HG03196 (cell line): ENCODE results near the gene GRIN2A.
A peak's percentile ranks its signal among the peaks of the same experiment; 100 is the strongest.

Source experiments
- ATAC-seq: cut with Tn5 transposase; IDR thresholded peaks from one replicate; pipeline ENCODE4 v1.9.1; 2021; ENCODE audit not compliant: unreplicated experiment

GRIN2A gene

DNA sequence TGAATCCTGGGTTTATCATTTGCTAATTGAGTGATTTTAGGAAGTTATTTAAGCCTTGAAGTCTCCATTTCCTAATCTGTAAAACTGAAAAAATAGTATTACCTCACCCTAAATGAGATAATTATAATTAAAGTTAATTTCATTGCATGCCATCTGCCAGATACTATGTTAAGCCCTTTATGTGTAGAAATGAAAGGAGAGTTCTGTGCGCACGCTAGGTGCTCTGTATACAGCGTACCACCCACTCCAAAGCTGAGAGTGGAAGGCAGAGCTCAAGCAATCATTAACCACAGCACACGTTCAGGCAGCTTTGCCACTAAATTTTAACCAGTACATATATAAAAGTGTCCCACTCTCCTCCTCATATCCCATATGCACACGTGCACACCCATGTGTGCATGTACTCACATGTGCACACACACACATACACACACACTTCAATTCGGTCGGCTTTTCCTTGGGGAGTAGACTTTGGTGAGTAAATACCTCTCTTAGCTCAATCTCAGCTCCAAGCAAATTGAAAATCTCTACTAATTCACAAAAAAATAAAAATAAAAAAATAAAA is 204.8 kb downstream of the GRIN2A start:
- ATAC-seq: no peak

DNA sequence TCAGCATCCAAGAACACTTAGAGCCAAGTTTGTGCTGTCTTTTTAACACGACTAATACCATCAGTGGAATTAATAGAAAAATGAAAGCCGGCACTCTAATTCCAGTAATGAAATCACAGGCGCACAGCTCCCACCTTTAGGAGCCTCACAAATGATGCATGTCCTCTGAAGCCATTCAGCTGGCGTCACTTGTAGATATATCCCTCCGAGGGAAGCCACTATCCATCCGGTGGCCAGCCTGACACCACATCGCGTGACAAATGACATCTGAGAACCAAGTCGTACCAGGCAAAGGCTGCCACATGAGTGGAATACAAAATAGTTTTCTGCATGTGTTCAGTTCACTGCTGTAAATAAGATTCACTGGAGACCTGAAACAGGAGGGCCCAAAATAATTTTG is 205.6 kb downstream of the GRIN2A start:
- ATAC-seq: no peak

DNA sequence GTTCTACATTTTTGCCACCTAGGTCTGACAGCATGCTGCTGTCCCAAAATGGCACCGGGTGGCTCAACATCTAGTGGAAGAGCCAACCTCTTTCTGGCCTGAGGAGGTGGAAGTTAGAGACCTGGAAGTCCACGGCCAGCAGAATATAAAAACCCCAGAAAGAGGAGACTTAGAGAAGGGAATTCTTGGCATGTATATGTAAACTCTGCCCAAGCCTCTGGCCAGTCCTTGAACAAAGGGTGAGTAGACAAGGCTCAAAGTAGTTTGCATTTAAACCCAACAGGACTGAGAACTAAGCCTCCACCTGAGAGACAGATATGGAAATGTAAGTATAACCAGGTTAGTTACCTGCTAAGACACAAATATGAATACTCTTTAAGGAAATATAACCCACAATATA is 210.3 kb downstream of the GRIN2A start:
- no peak for ATAC-seq

DNA sequence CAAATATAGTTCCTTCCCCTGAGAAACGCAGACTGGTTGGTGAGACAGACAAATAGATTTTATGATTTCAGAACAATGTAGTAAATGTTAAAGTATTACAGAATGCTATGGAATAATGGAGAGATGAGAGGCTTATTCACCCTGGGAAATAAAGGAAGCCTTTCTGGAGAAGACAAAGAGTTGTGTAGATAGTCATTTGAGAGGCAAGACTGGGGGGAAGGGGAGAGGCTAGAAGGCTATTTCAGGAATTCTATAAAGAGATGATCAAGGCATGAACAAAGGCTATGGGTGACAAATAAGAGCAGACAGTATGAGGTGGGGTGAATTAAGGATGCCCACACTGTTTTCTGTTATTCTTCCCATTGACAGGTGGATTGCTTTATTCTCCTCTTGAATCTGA is 211.4 kb downstream of the GRIN2A start:
- no peak for ATAC-seq

DNA sequence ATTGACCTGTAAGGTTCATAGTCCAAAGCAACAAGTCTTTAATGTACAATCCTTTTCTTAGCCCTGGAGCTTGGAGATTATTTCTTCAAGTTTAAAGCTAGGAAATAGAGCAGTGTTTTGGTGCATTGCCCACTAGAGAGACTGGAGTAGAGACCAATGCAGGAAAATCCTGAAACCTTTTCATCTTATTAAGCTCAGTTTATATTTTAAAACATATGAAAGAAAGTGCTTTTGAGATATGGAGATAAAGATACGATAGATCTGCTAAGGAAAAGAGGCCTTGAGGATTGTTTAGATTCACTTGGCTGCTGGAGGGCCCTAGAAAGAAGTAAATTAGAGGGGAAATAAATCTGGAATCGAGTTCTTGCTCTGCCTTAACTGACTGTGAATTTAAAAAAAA is 212.0 kb downstream of the GRIN2A start:
- no peak for ATAC-seq

DNA sequence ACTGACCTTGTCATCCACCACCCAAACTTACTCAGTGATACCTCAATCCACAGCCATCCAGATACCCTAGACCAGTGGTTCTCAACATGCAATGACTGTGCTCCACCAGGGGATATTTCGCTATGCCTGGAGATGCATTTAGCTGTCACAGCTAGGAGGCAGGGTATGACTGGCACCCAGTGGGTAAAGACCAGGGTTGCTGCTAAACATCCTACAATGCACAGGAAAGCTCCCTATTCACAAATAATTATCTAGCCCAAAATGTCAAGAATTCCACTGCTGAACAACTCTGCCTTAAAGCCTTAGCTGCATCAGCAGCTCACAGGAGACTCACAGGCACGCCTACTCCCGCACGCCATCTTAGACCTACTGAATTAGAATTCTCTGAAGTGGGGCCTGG is 212.6 kb downstream of the GRIN2A start:
- ATAC-seq: no peak

DNA sequence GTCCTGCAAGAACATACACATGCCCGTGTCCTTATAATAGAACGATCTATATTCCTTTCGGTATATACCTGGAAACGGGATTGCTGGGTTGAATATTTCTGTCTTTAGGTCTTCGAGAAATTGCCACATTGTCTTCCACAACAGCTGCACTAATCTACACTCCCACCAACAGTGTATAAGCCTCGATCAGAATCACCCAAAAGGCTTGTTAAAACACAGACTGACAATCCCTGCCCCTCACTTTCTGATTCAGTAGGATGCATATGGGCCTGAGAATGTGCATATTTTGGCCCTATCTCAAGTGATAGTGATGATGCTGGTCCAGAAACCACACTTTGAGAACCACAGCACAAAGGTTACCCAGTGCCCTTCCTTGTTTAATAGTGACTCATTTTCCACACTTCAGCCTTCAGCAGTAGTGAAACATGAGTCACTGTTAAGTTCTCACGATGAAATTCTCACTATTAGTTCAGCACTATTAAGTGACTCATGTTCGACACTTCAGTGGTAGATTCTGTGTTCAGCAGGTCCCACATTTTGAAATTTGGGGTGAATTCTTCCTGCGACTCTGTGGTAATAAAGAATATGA is 215.6 kb downstream of the GRIN2A start:
- peak; percentile 92 for ATAC-seq

DNA sequence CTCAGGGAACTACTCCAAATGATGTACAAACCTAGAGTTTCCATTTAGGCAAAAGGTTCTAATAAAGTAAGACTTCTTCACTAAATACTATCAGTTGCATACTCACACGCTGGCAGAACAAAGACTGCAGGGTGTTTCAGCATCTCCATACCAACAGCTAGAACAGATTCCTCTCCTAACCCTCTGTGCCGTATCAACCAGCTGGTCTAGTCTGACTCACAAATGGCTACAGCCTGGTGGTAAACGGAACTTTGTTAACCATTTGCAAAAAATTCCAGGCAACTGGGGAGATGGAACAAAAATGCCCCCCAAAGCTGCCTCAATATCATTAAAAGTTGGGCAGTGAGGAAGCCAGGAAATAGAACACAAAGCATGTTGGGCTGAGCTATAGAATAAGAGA is 217.1 kb downstream of the GRIN2A start:
- ATAC-seq: no peak

DNA sequence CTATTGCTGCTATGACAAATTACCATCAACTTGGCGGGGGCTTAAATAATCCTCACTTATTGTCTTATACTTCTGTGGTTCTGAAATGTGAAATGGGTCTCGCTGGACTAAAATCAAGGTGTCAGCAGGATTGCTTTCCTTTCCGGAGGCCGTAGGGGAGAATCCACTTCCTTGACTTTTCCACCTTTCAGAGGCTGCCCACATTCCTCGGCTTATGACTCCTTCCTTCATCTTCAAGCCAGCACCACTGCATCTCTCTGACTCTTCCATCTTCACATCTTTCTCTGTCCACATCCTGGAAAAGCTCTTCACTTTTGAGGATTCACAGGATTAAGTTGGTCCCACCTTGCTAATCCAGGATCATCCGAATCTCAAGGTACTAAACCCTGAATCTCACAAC is 217.8 kb downstream of the GRIN2A start:
- ATAC-seq: no peak

DNA sequence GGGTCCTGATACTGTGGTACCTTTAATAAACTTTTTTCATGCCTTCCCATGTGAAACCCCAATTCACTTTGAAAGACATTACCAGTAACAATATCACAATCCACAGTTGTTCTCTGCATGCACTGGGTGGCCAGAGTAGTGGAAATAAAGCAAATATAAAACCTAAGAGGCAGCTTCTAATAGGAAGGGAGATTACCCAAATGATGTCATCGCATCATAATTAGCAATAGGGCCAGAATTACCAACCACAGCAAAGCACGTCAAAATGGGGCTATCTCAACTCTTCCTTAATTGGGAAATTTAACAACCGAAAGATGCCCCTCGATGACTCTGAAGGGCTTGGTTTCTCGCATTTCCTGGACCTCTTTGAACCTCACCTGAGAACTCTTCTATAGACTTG is 224.8 kb downstream of the GRIN2A start:
- no peak for ATAC-seq

DNA sequence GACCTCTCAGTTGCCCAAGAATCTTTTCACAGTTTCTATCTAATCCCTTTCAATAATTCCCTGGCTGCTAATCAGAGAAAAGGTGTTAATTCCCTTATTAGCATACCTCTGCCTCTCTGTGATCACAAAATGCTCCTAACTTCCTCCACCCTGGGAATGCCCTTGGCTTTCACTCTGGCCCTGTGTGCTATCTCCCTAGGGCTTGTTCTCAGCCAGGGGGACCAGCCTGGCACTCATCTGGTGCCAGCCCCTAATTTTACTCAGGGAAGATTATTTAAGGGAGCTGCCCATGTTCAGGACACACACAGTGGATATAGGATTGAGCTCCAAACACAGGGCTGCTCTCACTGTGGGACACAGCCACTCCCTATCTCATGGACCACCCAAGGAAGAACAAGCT is 225.2 kb downstream of the GRIN2A start:
- no peak for ATAC-seq

DNA sequence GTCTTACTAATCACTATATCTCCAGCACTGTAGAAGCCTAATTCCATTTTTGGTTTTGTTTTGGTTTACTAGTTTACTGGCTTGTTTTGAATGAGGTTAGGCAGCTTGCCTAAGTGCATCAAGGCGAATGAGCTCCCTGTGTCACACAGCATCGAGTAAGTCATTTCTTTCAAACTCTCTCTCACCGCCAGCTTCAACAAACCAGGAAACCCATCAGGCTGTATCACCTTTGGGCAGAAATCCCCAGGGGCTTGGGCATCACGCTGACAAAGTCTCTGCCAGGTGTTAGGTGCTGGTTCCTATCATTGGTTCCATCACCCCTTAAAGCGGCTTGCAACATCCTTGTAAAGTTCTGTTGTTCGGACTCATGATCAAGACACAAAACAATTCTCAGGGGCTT is 226.6 kb downstream of the GRIN2A start:
- ATAC-seq: no peak

DNA sequence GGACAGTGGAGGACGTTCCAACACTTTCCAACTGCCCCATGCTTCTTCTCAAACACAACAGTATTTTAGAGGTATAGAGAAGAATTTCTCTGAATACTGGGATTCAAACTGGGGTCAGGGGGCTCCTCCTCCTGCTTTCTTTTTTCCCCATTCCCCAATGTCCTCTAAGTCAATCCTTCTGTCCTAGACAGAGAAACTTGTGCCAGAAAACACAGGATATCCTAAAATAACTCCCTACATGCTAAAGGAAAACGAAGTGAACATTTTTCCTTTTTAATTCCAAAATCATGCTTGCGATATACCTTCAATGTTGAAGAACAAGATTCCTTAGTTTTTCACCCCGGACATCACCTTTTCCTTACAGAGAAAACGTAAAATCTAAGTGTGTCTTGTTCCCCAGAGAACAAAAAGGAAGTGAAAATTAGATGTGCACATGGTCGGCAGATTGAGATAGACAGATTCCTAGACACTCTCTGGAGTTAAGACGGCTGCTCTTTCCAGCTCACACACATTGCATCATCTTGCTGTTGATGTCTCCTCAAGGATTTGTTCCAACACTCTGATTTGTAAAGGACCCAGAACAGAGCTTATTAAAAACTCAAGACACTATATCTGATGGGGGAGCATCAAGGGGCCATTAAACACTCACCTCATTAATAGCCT is 228.2 kb downstream of the GRIN2A start:
- no peak for ATAC-seq

DNA sequence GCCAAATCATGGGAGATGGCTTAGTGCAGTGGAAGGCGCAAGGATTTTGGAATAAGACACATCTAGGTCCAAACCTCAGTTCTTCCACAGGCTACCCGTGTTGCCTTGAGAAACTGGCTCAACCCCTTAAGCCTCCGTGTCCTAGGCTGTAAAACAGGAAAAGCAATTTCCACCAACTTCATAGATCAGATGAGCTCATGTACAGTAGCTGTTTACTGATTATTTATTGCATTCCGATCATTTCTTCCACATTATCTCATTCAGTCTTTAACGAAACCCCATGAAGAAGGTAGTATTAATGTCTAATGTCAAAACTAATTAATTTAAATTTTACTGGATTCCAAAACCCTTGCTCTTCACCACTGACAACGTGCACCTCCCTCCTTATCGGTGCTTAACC is 231.6 kb downstream of the GRIN2A start:
- ATAC-seq: no peak

DNA sequence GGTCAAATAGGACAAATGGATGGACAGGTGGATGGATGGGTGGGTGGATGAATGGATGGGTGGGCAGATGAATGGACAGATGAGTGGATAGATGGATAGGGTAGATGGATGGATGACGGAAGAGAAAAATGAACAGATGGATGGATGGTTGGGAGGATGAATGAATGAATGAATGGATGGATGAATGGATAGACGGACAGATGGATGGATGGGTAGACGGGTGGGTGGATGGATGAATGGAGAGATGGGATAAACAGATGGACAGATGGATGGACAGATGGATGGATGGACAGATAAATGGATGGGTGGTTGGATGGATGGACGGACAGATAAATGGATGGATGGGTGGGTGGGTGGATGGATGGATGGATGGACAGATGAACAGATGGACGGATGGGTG is 232.8 kb downstream of the GRIN2A start:
- ATAC-seq: no peak

DNA sequence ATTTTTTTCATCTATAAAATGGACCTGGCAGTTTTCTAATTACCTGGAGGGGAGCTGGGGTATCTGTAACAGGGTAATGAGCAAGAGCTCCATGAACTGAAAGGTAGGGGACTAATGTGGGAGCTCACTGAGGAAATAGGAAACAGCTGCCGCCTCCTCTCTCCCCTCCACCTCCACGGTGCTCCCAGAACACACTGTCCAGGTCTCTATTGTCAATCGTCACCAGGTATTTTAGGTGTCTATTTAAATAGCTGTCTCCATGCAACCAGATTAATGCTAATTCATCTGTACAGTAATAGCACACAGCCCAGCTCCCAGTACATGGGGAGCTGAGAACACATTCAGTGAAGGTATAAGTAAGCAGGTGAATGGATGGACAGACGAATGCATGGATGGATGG is 233.3 kb downstream of the GRIN2A start:
- ATAC-seq: no peak

DNA sequence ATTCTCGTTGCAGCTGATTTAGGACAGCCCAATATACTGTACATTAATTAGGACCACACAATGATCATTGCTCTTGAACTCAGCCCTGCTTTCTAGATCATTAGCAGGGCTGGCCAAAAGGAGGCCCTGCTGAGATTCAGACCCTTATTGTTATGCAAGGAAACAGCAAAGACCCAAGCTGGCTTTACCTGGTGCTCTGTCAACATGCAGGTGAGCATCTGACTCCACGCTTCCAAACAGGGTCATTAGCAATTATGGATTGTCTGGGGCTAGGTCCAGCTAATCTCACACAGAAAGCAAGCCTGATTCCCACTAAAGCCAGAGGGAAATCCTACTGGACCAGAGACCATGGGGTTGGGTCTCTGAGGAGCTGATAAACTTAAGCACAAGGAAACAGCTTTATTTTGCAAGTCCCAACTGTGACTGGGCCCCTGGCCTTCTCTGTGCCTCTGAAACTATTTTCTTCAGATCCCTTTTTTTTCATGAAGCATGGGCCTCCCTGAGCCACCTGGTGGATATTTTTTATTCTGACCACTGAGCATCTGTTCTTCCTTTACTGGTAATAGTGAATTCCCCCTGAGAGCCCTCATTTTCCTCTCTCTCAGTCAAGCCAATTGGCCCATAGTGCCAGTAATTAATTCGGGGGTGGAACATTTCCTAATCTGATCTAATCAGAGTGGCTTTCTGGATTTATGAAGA is 236.1 kb downstream of the GRIN2A start:
- ATAC-seq: no peak

DNA sequence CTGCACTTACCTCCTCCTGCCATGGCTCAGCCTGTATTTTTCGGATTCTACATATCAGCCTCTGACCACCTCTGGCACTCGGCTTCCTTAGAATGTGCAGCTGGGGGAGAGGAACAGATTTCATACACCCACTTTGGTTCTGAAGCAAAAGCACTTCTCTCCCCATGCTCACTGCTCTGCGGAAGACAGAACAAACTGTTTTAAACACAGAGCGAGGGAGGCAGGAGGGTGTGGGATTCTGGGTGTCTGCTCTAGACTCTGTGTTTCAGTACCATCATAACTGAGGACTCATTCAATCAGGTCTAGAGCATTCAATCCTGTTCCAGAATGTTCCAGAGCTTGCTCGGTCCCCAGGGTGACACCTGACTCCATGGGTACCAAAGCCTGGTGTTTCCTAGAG is 239.1 kb downstream of the GRIN2A start:
- no peak for ATAC-seq

DNA sequence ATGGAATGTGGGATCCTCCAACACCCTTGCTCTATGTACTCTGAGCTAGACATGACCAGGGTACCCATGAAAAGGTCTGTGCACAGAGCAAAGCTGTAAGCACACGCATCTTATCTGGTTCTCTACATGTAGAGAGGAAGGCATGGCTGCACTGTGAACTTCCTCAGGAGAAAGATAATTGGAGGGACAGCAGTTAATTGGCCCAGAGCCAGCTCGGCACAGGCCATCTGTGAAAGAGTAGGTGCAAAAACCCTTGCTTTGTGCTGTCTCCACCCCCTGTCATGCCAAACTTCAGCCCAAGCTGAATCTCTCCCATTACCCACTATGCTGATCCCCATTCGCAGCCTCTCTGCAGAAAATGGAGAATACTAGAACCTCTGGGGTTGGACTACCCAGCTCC is 241.0 kb downstream of the GRIN2A start:
- ATAC-seq: no peak

DNA sequence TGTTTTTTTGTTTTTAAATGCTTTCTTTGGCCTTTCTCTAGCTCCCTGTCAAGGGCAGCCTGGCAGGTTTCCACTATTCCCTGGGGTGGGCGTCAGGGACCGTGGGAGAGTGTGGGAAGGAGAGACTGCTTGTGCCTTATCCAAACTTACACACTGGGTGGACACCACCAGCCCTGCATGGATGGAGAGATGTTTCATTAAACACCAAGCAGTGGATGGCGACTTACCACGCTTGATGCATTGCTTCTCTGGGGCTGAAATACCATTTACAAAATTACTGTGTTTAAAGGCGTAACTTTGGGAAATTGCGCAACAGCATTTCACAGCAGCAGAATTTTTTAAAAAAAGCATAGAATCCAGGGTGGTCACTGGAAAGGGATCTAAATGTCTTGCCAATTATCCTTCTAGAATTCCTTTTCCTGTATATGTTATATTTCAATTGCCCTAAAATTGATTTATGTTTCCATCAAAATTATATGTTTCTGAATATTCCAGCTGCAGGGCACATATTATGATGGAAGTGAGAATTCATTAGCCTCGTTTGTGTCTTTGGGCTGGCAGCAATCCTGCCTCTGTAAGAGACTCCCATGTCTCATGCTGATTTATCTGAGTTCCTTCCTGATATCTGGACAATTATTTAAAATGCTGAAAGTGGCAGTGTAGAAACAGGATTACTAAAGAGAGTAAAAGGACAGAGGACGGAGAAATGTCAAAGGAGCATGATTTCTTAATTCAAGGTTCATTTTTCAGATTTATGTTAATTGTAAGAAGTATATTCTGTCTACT is 247.3 kb downstream of the GRIN2A start:
- no peak for ATAC-seq

DNA sequence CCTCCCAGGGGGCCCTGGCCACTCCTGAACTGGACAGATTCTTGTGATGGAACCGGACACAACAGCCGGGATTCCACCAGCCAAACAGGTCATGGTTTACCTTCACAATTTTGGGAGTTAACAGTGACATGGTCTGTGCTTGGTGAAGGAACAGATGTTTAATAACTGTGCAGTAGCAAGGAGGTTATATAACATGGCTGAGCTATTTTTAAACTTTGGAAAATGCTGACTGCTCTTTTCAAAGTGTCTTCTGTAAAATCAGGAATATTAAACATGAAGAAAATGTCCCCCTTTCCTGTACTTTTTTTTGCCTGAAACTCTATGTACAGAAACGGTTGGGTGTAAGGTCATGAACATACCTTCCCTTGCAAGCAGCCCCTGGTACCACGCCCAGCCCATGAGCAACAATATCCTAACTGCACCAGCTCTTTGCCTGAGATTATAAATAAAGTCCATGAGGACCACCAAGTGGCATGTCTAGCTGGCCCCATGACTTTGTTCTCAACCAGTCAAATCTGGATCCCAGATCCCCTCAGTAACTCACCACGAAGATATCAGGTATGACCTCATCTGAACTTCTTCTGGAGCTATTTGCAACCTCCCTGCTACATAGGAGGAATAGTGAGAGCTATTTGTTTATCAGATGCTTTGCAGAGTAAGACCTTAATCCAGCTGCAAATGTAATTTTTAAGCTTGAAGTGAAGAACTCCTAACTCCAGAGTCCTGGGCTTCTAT is 249.1 kb downstream of the GRIN2A start:
- no peak for ATAC-seq
